SK-N-SH (cell line): ENCODE results near the gene PXMP2. TPM values are rescaled to one million over a fixed set of nuclear protein-coding genes. Genes with fewer than 3 reads are reported as not detected.

Experiments
- CTCF ChIA-PET: fragments of 300-600, 350-600 bp; formaldehyde crosslinking; extraction: SDS; loops from one replicate; lab custom pipeline; 2021; lab: Yijun Ruan, JAX
- POLR2A ChIA-PET: fragments of 350-600 bp; sonication (Branson Sonifier 250); formaldehyde crosslinking; extraction: SDS; loops from one replicate; lab custom pipeline; 2020; ENCODE audit warnings: antibody characterized with exemption, inconsistent platforms; lab: Yijun Ruan, JAX
- DNase-seq: peaks from one replicate; pipeline ENCODE4 v3.0.0; 2012
- H2AFZ ChIP-seq: fragments of 200-600 bp; sonication (generic); 2 replicates; pipeline ENCODE4 v1.8.1; 2016; ENCODE audit warnings: antibody characterized with exemption, mild to moderate bottlenecking, low read depth
- H3F3A ChIP-seq: fragments of 200-600 bp; sonication (generic); replicated peaks from 2 replicates; pipeline ENCODE3; 2016; ENCODE audit warnings: antibody characterized with exemption, mild to moderate bottlenecking; ENCODE audit not compliant: insufficient read depth
- H3K27ac ChIP-seq, 2 experiments: fragments of 200-500 bp in 1 of 2; fragments of 200-600 bp in 1 of 2; sonication (Bioruptor generic) in 1 of 2; sonication (generic), shearing (Covaris generic) in 1 of 2; 2 replicates each; pipeline versions ENCODE4 v1.5.1 to v1.6.1; 2014 to 2016; ENCODE audit warnings: low read depth in 2 of 2, inconsistent platforms in 1 of 2, low read length in 1 of 2, mild to moderate bottlenecking in 1 of 2, mixed read lengths in 1 of 2
- H3K27me3 ChIP-seq: fragments of 200-600 bp; sonication (generic), shearing (Covaris generic); 2 replicates; pipeline ENCODE4 v1.6.1; 2016; ENCODE audit warnings: mixed run types; ENCODE audit not compliant: insufficient read depth
- H3K36me3 ChIP-seq, 2 experiments: fragments of 200-500 bp in 1 of 2; fragments of 200-600 bp in 1 of 2; sonication (Bioruptor generic) in 1 of 2; sonication (generic) in 1 of 2; replicated peaks in 1 of 2; 2 replicates each; pipeline versions ENCODE3 to v1.5.1; 2014 to 2016; ENCODE audit warnings: low read length in 1 of 2, mild to moderate bottlenecking in 1 of 2; ENCODE audit not compliant: insufficient read depth in 2 of 2, control insufficient read depth in 1 of 2
- H3K4me1 ChIP-seq, 2 experiments: fragments of 200-500 bp in 1 of 2; fragments of 200-600 bp in 1 of 2; sonication (Bioruptor generic) in 1 of 2; sonication (generic), shearing (Covaris generic) in 1 of 2; 2 replicates each; pipeline versions ENCODE4 v1.5.1 to v1.6.1; 2014 to 2016; ENCODE audit warnings: low read depth in 1 of 2, low read length in 1 of 2, mixed run types in 1 of 2; ENCODE audit not compliant: insufficient read depth in 2 of 2, control insufficient read depth in 1 of 2
- H3K4me2 ChIP-seq: fragments of 200-600 bp; sonication (generic), shearing (Covaris generic); 2 replicates; pipeline ENCODE4 v1.6.1; 2017; ENCODE audit warnings: mixed run types
- H3K4me3 ChIP-seq, 2 experiments: fragments of 200-500 bp in 1 of 2; fragments of 200-600 bp in 1 of 2; sonication (Bioruptor generic) in 1 of 2; sonication (generic), shearing (Covaris generic) in 1 of 2; 2 replicates each; pipeline versions ENCODE4 v1.5.1 to v1.8.1; 2014 to 2016; ENCODE audit warnings: low read depth in 2 of 2, inconsistent platforms in 1 of 2, low read length in 1 of 2, mild to moderate bottlenecking in 1 of 2, mixed read lengths in 1 of 2, moderate library complexity in 1 of 2
- H3K79me2 ChIP-seq: fragments of 200-600 bp; sonication (generic); 2 replicates; pipeline ENCODE4 v1.8.1; 2017; ENCODE audit warnings: mild to moderate bottlenecking; ENCODE audit not compliant: insufficient read depth
- H3K9ac ChIP-seq: fragments of 200-600 bp; sonication (generic); 2 replicates; pipeline ENCODE4 v1.6.1; 2017; ENCODE audit warnings: mixed run types
- H3K9me2 ChIP-seq: fragments of 200-600 bp; sonication (generic); 2 replicates; pipeline ENCODE4 v1.6.1; 2017; ENCODE audit warnings: mixed run types
- H3K9me3 ChIP-seq: fragments of 200-600 bp; sonication (generic); 2 replicates; pipeline ENCODE4 v1.6.1; 2017; ENCODE audit warnings: mixed run types, mild to moderate bottlenecking, moderate library complexity
- H4K20me1 ChIP-seq: fragments of 200-600 bp; sonication (generic); 2 replicates; pipeline ENCODE4 v1.6.1; 2017; ENCODE audit warnings: mild to moderate bottlenecking, mixed run types; ENCODE audit not compliant: insufficient read depth
- CHD2 ChIP-seq: fragments of 150-350 bp; IDR thresholded peaks from 2 replicates; pipeline ENCODE4 v1.6.1; 2018; ENCODE audit warnings: low read length; ENCODE audit not compliant: partially characterized antibody
- EP300 ChIP-seq, 2 experiments: IDR thresholded peaks; 2 replicates each; pipeline versions ENCODE4 v1.4.0 to v1.6.1; 2012; ENCODE audit warnings: borderline replicate concordance in 1 of 2, low read depth in 1 of 2, low read length in 1 of 2
- FOSL2 ChIP-seq: IDR thresholded peaks from 2 replicates; pipeline ENCODE4 v1.4.0; 2012; ENCODE audit warnings: low read depth, mild to moderate bottlenecking, moderate library complexity, borderline replicate concordance
- FOXJ3 ChIP-seq: sonication (generic); formaldehyde crosslinking; IDR thresholded peaks from 2 replicates; pipeline ENCODE4 v1.5.1; 2020; ENCODE audit warnings: mild to moderate bottlenecking, missing genetic modification reagents
- GABPA ChIP-seq: IDR thresholded peaks from 2 replicates; pipeline ENCODE4 v1.4.0; 2012; ENCODE audit warnings: low read depth, mild to moderate bottlenecking
- GATA2 ChIP-seq: sonication (generic); formaldehyde crosslinking; IDR thresholded peaks from 2 replicates; pipeline ENCODE4 v1.5.0; 2020; ENCODE audit warnings: mild to moderate bottlenecking, missing genetic modification reagents
- JUND ChIP-seq: IDR thresholded peaks from 2 replicates; pipeline ENCODE4 v1.4.0; 2012
- MEF2A ChIP-seq: IDR thresholded peaks from 2 replicates; pipeline ENCODE4 v1.4.0; 2012; ENCODE audit warnings: low read depth, borderline replicate concordance
- NFIC ChIP-seq: IDR thresholded peaks from 2 replicates; pipeline ENCODE4 v1.4.0; 2012; ENCODE audit warnings: borderline replicate concordance
- NRF1 ChIP-seq: IDR thresholded peaks from 2 replicates; pipeline ENCODE4 v1.6.1; 2012; ENCODE audit warnings: low read depth, mild to moderate bottlenecking, low read length
- RCOR1 ChIP-seq: fragments of 150-350 bp; IDR thresholded peaks from 2 replicates; pipeline ENCODE4 v1.6.1; 2017; ENCODE audit warnings: antibody characterized with exemption, low read length
- RFX5 ChIP-seq: IDR thresholded peaks from 2 replicates; pipeline ENCODE4 v1.6.1; 2012; ENCODE audit warnings: mild to moderate bottlenecking, improper control_type of control experiment, low read length
- RXRA ChIP-seq: IDR thresholded peaks from 2 replicates; pipeline ENCODE4 v1.4.0; 2012; ENCODE audit warnings: low read depth, mild to moderate bottlenecking, borderline replicate concordance
- SMC3 ChIP-seq: IDR thresholded peaks from 2 replicates; pipeline ENCODE4 v1.6.1; 2012; ENCODE audit warnings: low read depth, low read length, improper control_type of control experiment
- TCF12 ChIP-seq: IDR thresholded peaks from 2 replicates; pipeline ENCODE4 v1.4.0; 2012
- USF1 ChIP-seq: IDR thresholded peaks from 2 replicates; pipeline ENCODE4 v1.4.0; 2012; ENCODE audit warnings: low read depth, borderline replicate concordance
- USF2 ChIP-seq: fragments of 150-350 bp; IDR thresholded peaks from 2 replicates; pipeline ENCODE4 v1.6.1; 2017; ENCODE audit warnings: antibody characterized with exemption, low read length, low read depth, borderline replicate concordance
- WGBS: methylation state at CpG from one replicate; pipeline ENCODE4 v1.1.6; 2017; ENCODE audit warnings: low lambda C conversion rate; 5-methylcytosine and 5-hydroxymethylcytosine counted together
- polyA plus RNA-seq, 3 experiments: library from polyadenylated mRNA; depleted of rRNA; stranded (reverse); fragments of >200 nt; gene quantifications; 2 replicates each; pipeline ENCODE4 v1.2.3, GENCODE V29; 2012
- TF ChIP-seq, protein P1 (sequence below): IDR thresholded peaks from 2 replicates; pipeline ENCODE4 v1.4.0; 2012; ENCODE audit warnings: low read depth, borderline replicate concordance
- TF ChIP-seq, protein P2 (sequence below): IDR thresholded peaks from 2 replicates; pipeline ENCODE4; 2012
- TF ChIP-seq, protein P3 (sequence below): IDR thresholded peaks from 2 replicates; pipeline ENCODE4 v1.6.1; 2012; ENCODE audit warnings: mild to moderate bottlenecking, low read depth, low read length, moderate library complexity

The PXMP2 gene
- polyA plus RNA-seq, 1 of the 3 experiments (the other 2 are of a cell fraction) = 35.8 TPM

- Histone ChIP-seq H2AFZ (no peak overlapping the region), H3K27me3 (no peaks in the 10 kb centered on the region), H3K9ac (no peak overlapping the region), H3K4me3 (no peak overlapping the region), H3K79me2 (peaks cover 61% of the 10 kb centered on the region), H4K20me1 (peaks cover 24% of the 10 kb centered on the region), H3K4me2 (no peak overlapping the region), H3K9me3 (no peaks in the 10 kb centered on the region), H3K27ac (no peak overlapping the region)
- DNase-seq = no peak
- 100% methylated on average over 2 of the region's 2 CpGs for WGBS
- TF ChIP-seq, protein P1, sequence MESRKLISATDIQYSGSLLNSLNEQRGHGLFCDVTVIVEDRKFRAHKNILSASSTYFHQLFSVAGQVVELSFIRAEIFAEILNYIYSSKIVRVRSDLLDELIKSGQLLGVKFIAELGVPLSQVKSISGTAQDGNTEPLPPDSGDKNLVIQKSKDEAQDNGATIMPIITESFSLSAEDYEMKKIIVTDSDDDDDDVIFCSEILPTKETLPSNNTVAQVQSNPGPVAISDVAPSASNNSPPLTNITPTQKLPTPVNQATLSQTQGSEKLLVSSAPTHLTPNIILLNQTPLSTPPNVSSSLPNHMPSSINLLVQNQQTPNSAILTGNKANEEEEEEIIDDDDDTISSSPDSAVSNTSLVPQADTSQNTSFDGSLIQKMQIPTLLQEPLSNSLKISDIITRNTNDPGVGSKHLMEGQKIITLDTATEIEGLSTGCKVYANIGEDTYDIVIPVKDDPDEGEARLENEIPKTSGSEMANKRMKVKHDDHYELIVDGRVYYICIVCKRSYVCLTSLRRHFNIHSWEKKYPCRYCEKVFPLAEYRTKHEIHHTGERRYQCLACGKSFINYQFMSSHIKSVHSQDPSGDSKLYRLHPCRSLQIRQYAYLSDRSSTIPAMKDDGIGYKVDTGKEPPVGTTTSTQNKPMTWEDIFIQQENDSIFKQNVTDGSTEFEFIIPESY = no peak
- TF ChIP-seq, all 33 proteins: peak for 0
- Histone ChIP-seq H3F3A (peaks cover 20% of the 10 kb centered on the region), H3K36me3 (peaks cover 6 to 18% of the 10 kb centered on the region in 2 experiments), H3K9me2 (no peaks in the 10 kb centered on the region), H3K4me1 (no peaks in the 10 kb centered on the region; a peak in 1 of 4 replicates)
- ChIA-PET POLR2A (no interaction called here), CTCF (interaction anchor here (0.6 to 1.3 kb wide), 2 partner anchors 55 to 90 kb away, joined by 3 to 4 read pairs; no protein-coding TSS in a partner anchor)
These were observed 25.7 kb downstream of the PXMP2 start for GRCh38 chr12:132713123-132713522.

GRCh38 chr12:132715874-132716273 is 28.5 kb downstream of the PXMP2 start:
- H3K79me2 ChIP-seq = peaks cover 49% of the 10 kb centered on the region
- H3K9ac ChIP-seq = no peak overlapping the region
- no peak overlapping the region for H3K4me3 ChIP-seq
- no peaks in the 10 kb centered on the region for H3K4me1 ChIP-seq
- peaks cover 9 to 38% of the 10 kb centered on the region in 2 experiments for H3K36me3 ChIP-seq
- peaks cover 11% of the 10 kb centered on the region for H3F3A ChIP-seq
- H3K27ac ChIP-seq = no peak overlapping the region
- 89% methylated on average over 9 of the region's 9 CpGs for WGBS
- no peak for TF ChIP-seq CHD2
- TF ChIP-seq MEF2A = no peak
- TF ChIP-seq FOSL2 = no peak
- no peak for TF ChIP-seq GATA2 (CRISPR knock-in tag)
- no peak for TF ChIP-seq USF2
- TF ChIP-seq, protein P2, sequence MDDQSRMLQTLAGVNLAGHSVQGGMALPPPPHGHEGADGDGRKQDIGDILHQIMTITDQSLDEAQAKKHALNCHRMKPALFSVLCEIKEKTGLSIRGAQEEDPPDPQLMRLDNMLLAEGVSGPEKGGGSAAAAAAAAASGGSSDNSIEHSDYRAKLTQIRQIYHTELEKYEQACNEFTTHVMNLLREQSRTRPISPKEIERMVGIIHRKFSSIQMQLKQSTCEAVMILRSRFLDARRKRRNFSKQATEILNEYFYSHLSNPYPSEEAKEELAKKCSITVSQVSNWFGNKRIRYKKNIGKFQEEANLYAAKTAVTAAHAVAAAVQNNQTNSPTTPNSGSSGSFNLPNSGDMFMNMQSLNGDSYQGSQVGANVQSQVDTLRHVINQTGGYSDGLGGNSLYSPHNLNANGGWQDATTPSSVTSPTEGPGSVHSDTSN = no peak
- TF ChIP-seq EP300 (IDR thresholded peaks at IDR 0.05; ENCODE audit: borderline replicate concordance in 1 of 2, low read depth in 1 of 2, low read length in 1 of 2) = no peak
- TF ChIP-seq RFX5 = no peak
- no peak for TF ChIP-seq TCF12
- TF ChIP-seq GABPA = no peak
- TF ChIP-seq SMC3 = no peak
- TF ChIP-seq NRF1 = no peak
- TF ChIP-seq, protein P3, sequence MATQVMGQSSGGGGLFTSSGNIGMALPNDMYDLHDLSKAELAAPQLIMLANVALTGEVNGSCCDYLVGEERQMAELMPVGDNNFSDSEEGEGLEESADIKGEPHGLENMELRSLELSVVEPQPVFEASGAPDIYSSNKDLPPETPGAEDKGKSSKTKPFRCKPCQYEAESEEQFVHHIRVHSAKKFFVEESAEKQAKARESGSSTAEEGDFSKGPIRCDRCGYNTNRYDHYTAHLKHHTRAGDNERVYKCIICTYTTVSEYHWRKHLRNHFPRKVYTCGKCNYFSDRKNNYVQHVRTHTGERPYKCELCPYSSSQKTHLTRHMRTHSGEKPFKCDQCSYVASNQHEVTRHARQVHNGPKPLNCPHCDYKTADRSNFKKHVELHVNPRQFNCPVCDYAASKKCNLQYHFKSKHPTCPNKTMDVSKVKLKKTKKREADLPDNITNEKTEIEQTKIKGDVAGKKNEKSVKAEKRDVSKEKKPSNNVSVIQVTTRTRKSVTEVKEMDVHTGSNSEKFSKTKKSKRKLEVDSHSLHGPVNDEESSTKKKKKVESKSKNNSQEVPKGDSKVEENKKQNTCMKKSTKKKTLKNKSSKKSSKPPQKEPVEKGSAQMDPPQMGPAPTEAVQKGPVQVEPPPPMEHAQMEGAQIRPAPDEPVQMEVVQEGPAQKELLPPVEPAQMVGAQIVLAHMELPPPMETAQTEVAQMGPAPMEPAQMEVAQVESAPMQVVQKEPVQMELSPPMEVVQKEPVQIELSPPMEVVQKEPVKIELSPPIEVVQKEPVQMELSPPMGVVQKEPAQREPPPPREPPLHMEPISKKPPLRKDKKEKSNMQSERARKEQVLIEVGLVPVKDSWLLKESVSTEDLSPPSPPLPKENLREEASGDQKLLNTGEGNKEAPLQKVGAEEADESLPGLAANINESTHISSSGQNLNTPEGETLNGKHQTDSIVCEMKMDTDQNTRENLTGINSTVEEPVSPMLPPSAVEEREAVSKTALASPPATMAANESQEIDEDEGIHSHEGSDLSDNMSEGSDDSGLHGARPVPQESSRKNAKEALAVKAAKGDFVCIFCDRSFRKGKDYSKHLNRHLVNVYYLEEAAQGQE = no peak
- TF ChIP-seq RCOR1 = no peak
- no peak for TF ChIP-seq USF1
- TF ChIP-seq JUND = no peak
- no peak for TF ChIP-seq RXRA
- TF ChIP-seq FOXJ3 = no peak
- TF ChIP-seq NFIC = no peak
- H3K9me2 ChIP-seq = no peaks in the 10 kb centered on the region
- POLR2A ChIA-PET = no interaction called here
- H2AFZ ChIP-seq = no peak overlapping the region
- H3K9me3 ChIP-seq = no peaks in the 10 kb centered on the region
- CTCF ChIA-PET = no interaction called here
- no peak overlapping the region for H3K4me2 ChIP-seq
- H3K27me3 ChIP-seq = no peaks in the 10 kb centered on the region
- peaks cover 36% of the 10 kb centered on the region for H4K20me1 ChIP-seq
- DNase-seq = no peak
